ENCODE results near the gene DHX40.
"Not testable (repeated sequence)": the region's sequence is repeated elsewhere in the genome, so short reads cannot be mapped to it uniquely, and the experiment has no call there.

Gene DHX40

GRCh38 chr17:59558953-59559352, 6.5 kb upstream of the DHX40 start:
- DNase-seq, result no peak

- no peak for DNase-seq
Measured at GRCh38 chr17:59561042-59561441, 4.4 kb upstream of the DHX40 start.

GRCh38 chr17:59565959-59566324, 532 bp downstream of the DHX40 start:
- DNase-seq, result peak; percentile 40 to 59

GRCh38 chr17:59569151-59569550, 3.7 kb downstream of the DHX40 start:
- DNase-seq, result not testable (repeated sequence)

GRCh38 chr17:59572301-59572924, 7.0 kb downstream of the DHX40 start:
- peak; percentile 30 to 32 for DNase-seq

- not testable (repeated sequence) for DNase-seq
Measured at GRCh38 chr17:59584168-59584567, 18.8 kb downstream of the DHX40 start.

GRCh38 chr17:59600169-59600568, 34.8 kb downstream of the DHX40 start:
- DNase-seq, result no peak

GRCh38 chr17:59601130-59601529, 35.7 kb downstream of the DHX40 start:
- peak; percentile 4 to 12 for DNase-seq

- no peak for DNase-seq
Measured at GRCh38 chr17:59607061-59607460, 41.7 kb downstream of the DHX40 start.

GRCh38 chr17:59607817-59608403, 42.5 kb downstream of the DHX40 start:
- DNase-seq, result peak; percentile 57 to 65

GRCh38 chr17:59611503-59611902, 46.1 kb downstream of the DHX40 start:
- DNase-seq, result no peak

- no peak for DNase-seq
Measured at GRCh38 chr17:59616253-59616920, 51.0 kb downstream of the DHX40 start.

GRCh38 chr17:59617156-59617732, 51.8 kb downstream of the DHX40 start:
- no peak for DNase-seq

- no peak for DNase-seq
Measured at GRCh38 chr17:59619035-59619297, 53.6 kb downstream of the DHX40 start.

- DNase-seq, result peak; percentile 92 to 94
Measured at GRCh38 chr17:59619298-59620063, 54.1 kb downstream of the DHX40 start, which contains the start of gene CLTC. Gene CLTC, plus strand, starts transcription at chr17:59619895. Its CDS starts 237 bp downstream, at chr17:59620132.

- DNase-seq, result no peak
Measured at GRCh38 chr17:59620064-59620359, 54.6 kb downstream of the DHX40 start.

- DNase-seq, result peak; percentile 66 to 70
Measured at GRCh38 chr17:59620518-59621259, 55.3 kb downstream of the DHX40 start.

- no peak for DNase-seq
Measured at GRCh38 chr17:59621771-59622170, 56.4 kb downstream of the DHX40 start.

- no peak for DNase-seq
Measured at GRCh38 chr17:59623151-59623550, 57.7 kb downstream of the DHX40 start.

- DNase-seq, result no peak
Measured at GRCh38 chr17:59626756-59627155, 61.3 kb downstream of the DHX40 start.

GRCh38 chr17:59627274-59627673, 61.9 kb downstream of the DHX40 start:
- DNase-seq, result no peak

- no peak for DNase-seq
Measured at GRCh38 chr17:59627770-59628171, 62.4 kb downstream of the DHX40 start.

GRCh38 chr17:59629174-59629573, 63.8 kb downstream of the DHX40 start:
- DNase-seq, result no peak
